Endothelial cell of hepatic sinusoid (primary cell): ENCODE results near the gene SSR1.

Experiments used
- in situ Hi-C: cut with HindIII; loops from 2 replicates; pipeline ENCODE4 v1.10.0; 2017; ENCODE audit warnings: low sequenced_read_pairs

Gene SSR1

GRCh38 chr6:7261032-7261841 is 51.8 kb downstream of the SSR1 start:
- in situ Hi-C loops = no loop called here

GRCh38 chr6:7260291-7261031 is 52.5 kb downstream of the SSR1 start:
- in situ Hi-C loops = no loop called here

GRCh38 chr6:7258231-7258763 is 54.7 kb downstream of the SSR1 start:
- in situ Hi-C loops = no loop called here

- in situ Hi-C loops = no loop called here
Measured at GRCh38 chr6:7257521-7258230, 55.3 kb downstream of the SSR1 start.

GRCh38 chr6:7256785-7257184 is 56.2 kb downstream of the SSR1 start:
- in situ Hi-C loops = no loop called here

GRCh38 chr6:7255918-7256317 is 57.1 kb downstream of the SSR1 start:
- in situ Hi-C loops = no loop called here

- in situ Hi-C loops = no loop called here
Measured at GRCh38 chr6:7254980-7255835, 57.8 kb downstream of the SSR1 start.

- in situ Hi-C loops = no loop called here
Measured at GRCh38 chr6:7252390-7252789, 60.6 kb downstream of the SSR1 start.

- in situ Hi-C loops = no loop called here
Measured at GRCh38 chr6:7251646-7252260, 61.2 kb downstream of the SSR1 start.

GRCh38 chr6:7250812-7251211 is 62.2 kb downstream of the SSR1 start:
- in situ Hi-C loops = no loop called here

GRCh38 chr6:7249946-7250643 is 62.9 kb downstream of the SSR1 start:
- in situ Hi-C loops = no loop called here

GRCh38 chr6:7249391-7249790 is 63.6 kb downstream of the SSR1 start:
- in situ Hi-C loops = no loop called here

GRCh38 chr6:7247828-7248227 is 65.2 kb downstream of the SSR1 start:
- in situ Hi-C loops = no loop called here

GRCh38 chr6:7247179-7247456 is 65.9 kb downstream of the SSR1 start:
- in situ Hi-C loops = no loop called here

GRCh38 chr6:7246401-7247178 is 66.4 kb downstream of the SSR1 start:
- in situ Hi-C loops = no loop called here

- in situ Hi-C loops = no loop called here
Measured at GRCh38 chr6:7245668-7246393, 67.2 kb downstream of the SSR1 start.

- in situ Hi-C loops = no loop called here
Measured at GRCh38 chr6:7243179-7243981, 69.6 kb downstream of the SSR1 start.

GRCh38 chr6:7242835-7243178 is 70.2 kb downstream of the SSR1 start:
- in situ Hi-C loops = no loop called here
